Fibroblast of peridontal ligament (primary cell): Measurements from ENCODE around the gene SPATA31E1.
"Not testable (repeated sequence)": the region's sequence is repeated elsewhere in the genome, so short reads cannot be mapped to it uniquely, and the experiment has no call there.

Source experiments
- DNase-seq: peaks from one replicate; pipeline ENCODE4 v3.0.0-alpha.2; 2010; ENCODE audit errors: extremely low read depth

The SPATA31E1 gene

GRCh38 chr9:87929152-87929551 lies 46.5 kb downstream of the SPATA31E1 start:
- not testable (repeated sequence) for DNase-seq

- not testable (repeated sequence) for DNase-seq
Measured at GRCh38 chr9:87934444-87934843, 51.8 kb downstream of the SPATA31E1 start.

GRCh38 chr9:87937352-87937751 lies 54.7 kb downstream of the SPATA31E1 start:
- not testable (repeated sequence) for DNase-seq

DNA sequence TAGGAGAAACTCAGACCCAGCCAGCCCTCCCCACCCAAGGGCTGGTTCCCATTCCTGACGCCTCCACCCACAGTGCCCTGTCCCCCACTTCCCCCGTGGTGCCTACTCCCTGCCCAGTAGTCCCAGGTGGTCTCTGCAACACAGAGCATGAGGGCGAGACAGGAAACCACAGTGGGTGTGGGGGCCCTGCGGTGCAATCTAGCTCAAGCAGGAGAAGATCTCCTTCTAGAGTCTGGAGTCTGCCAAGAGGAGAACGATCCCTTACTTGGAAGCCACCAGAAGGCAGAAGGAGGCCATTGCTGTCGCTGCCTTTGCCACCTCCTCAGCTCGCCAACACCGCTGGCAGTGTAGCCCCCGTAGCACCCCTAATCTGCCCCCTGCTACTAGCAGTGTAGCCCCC lies 55.2 kb downstream of the SPATA31E1 start:
- DNase-seq: not testable (repeated sequence)

DNA sequence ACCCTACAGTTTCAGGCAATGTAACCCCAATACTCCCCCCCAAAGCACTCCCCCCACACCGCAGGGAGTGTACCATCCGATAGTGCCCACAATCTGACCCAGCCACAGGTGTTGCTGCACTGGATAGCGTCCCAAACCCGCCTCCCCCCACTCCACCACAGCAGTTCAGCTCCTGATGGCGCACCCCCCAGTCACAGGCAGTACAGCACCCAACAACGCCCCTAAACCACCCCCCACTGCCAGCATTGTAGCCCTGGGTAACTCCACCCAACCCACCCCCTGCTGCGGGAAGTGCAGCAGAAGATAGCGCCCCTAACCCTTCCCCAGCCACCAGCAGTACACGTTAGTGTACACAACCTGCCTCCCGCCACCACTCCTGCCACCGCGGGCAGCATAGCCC lies 55.7 kb downstream of the SPATA31E1 start:
- DNase-seq: not testable (repeated sequence)
